ENCODE results near the gene ZNF732. TPM values are rescaled to one million over a fixed set of nuclear protein-coding genes. Genes with fewer than 3 reads are reported as not detected.
"Not testable (repeated sequence)": the region's sequence is repeated elsewhere in the genome, so short reads cannot be mapped to it uniquely, and the experiment has no call there.

Gene ZNF732
- polyA plus RNA-seq, 1 experiment, result not detected

DNA sequence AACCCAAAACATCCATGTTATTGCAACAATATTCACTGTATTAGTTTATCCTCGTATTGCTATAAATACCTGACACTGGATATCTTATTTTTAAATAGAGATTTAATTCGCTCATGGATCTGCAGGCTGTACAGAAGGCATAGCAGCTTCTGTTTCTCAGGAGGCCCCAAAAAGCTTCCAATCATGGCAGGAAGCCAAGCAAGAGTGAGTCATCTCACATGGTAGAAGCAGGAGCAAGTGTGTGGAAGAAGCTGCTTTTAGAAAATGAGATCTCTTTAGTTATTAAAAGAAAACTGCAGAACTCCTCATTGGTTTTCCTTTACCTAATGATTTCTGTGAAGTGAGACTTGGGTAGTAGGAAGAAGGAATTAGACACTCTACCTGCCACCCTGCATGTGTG lies 16.4 kb downstream of the ZNF732 start:
- Histone ChIP-seq H3K36me3 (ENCODE audit: control insufficient read depth, insufficient read depth, low read length) (no peaks in the 10 kb centered on the region), H3K27me3 (ENCODE audit: control insufficient read depth, insufficient read depth, low read length) (no peaks in the 10 kb centered on the region), H3K4me3 (ENCODE audit: low read depth, low read length) (no peak overlapping the region)
- ChIA-PET CTCF (no interaction called here), POLR2A (no interaction called here)
- DNase-seq (ENCODE audit: low read depth), result no peak
- TF ChIP-seq, protein P1, sequence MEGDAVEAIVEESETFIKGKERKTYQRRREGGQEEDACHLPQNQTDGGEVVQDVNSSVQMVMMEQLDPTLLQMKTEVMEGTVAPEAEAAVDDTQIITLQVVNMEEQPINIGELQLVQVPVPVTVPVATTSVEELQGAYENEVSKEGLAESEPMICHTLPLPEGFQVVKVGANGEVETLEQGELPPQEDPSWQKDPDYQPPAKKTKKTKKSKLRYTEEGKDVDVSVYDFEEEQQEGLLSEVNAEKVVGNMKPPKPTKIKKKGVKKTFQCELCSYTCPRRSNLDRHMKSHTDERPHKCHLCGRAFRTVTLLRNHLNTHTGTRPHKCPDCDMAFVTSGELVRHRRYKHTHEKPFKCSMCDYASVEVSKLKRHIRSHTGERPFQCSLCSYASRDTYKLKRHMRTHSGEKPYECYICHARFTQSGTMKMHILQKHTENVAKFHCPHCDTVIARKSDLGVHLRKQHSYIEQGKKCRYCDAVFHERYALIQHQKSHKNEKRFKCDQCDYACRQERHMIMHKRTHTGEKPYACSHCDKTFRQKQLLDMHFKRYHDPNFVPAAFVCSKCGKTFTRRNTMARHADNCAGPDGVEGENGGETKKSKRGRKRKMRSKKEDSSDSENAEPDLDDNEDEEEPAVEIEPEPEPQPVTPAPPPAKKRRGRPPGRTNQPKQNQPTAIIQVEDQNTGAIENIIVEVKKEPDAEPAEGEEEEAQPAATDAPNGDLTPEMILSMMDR (IDR thresholded peaks at IDR 0.05; ENCODE audit: insufficient read depth, low read depth, low read length), result no peak

DNA sequence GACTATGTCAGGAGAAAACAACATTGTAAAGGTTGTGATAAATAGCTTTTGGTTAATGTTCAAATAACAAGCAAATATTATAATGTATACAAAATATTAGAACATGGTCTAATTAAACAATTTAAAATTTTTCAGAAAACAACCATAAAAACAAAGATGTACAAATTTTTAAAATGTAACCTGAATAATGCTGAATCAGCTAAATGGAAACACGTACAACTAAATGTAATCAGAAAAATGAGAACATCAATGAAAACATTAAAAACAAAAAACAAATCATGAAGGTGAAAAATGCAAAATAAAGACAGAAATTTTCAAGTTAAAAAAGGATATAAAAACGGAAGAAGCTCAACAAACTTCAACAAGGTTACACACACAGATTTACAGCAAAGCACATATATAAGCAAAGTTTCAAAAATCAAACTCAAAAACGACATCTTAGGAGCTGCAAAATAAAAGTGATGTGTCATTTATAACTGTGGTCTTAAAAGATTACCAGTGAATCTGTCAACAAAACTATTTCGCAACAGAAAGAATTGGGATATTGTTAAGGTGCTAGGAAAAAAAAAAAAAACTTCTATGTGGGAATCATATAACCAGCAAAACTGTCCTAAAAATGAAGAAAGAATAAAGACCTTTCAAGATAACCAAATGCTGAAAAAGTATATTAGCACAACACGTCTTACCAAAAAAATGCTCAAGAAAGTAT lies 31.8 kb downstream of the ZNF732 start:
- DNase-seq (ENCODE audit: low read depth), result no peak
- POLR2A ChIA-PET, result no interaction called here
- TF ChIP-seq, protein P1 (IDR thresholded peaks at IDR 0.05; ENCODE audit: insufficient read depth, low read depth, low read length), result no peak
- Histone ChIP-seq H3K36me3 (ENCODE audit: control insufficient read depth, insufficient read depth, low read length) (no peaks in the 10 kb centered on the region), H3K27me3 (ENCODE audit: control insufficient read depth, insufficient read depth, low read length) (no peaks in the 10 kb centered on the region), H3K4me3 (ENCODE audit: low read depth, low read length) (no peak overlapping the region)
- CTCF ChIA-PET, result no interaction called here

DNA sequence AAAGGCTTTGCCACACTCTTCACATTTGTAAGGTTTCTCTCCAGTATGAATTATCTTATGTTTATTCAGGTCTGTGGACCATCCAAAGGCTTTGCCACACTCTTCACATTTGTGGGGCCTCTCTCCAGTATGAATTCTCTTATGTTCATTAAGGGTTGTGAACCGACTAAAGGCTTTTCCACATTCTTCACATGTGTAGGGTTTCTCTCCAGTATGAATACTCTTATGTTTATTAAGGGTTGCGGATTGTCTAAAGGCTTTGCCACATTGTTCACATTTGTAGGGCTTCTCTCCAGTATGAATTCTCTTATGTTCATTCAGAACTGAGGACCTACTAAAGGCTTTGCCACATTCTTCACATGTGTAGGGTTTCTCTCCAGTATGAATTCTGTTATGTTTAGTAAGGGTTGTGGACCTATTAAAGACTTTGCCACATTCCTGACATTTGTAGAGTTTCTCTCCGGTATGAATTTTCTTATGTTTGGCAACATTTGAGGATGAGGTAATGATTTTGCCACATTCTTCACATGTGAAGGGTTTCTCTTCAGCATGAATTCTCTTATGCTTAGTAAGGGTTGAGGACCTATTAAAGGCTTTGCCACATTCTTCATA lies 33.7 kb downstream of the ZNF732 start:
- H3K27me3 ChIP-seq (ENCODE audit: control insufficient read depth, insufficient read depth, low read length), result no peaks in the 10 kb centered on the region
- TF ChIP-seq, protein P1 (IDR thresholded peaks at IDR 0.05; ENCODE audit: insufficient read depth, low read depth, low read length), result no peak
- no peaks in the 10 kb centered on the region for H3K36me3 ChIP-seq (ENCODE audit: control insufficient read depth, insufficient read depth, low read length)
- ChIA-PET CTCF (no interaction called here), POLR2A (no interaction called here)
- no peak for DNase-seq (ENCODE audit: low read depth)
- no peak overlapping the region for H3K4me3 ChIP-seq (ENCODE audit: low read depth, low read length)

DNA sequence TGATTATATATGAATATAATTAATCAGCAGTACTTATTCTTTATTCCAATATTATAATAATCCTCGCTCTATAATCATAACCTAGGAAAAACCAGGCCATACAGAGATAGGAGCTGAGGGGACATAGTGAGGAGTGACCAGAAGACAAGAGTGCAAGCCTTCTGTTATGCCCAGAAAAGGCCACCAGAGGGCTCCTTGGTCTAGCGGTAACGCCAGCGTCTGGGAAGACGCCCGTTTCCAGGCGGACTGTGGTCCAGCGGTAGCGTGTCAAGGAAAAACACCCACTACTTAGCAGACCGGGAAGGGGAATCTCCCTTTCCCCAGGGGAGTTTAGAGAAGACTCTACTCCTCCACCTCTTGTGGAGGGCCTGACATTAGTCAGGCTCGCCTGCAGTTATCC lies 46.0 kb downstream of the ZNF732 start:
- H3K4me3 ChIP-seq (ENCODE audit: low read depth, low read length), result not testable (repeated sequence)

DNA sequence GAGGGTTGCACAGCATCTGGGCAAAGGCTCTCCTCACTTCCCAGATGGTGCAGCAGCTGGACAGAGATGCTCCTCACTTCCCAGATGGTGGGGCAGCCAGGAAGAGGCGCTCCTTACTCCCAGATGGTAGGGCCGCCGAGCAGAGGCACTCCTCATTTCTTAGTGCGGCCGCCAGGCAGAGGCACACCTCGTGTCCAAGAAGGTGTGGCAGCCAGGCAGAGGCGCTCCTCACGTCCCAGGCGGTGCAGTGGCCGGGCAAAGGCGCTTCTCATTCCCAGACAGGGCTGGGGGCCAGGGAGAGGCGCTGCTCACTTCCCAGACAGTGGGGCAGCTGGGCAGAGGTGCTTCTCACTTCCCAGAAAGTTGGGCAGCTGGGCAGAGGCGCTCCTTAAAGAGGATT lies 48.8 kb downstream of the ZNF732 start:
- H3K36me3 ChIP-seq (ENCODE audit: control insufficient read depth, insufficient read depth, low read length), result no peaks in the 10 kb centered on the region
- H3K27me3 ChIP-seq (ENCODE audit: control insufficient read depth, insufficient read depth, low read length), result no peaks in the 10 kb centered on the region
- H3K4me3 ChIP-seq (ENCODE audit: low read depth, low read length), result no peak overlapping the region
- no peak for DNase-seq (ENCODE audit: low read depth)
- ChIA-PET POLR2A (no interaction called here), CTCF (no interaction called here)
- TF ChIP-seq, protein P1 (IDR thresholded peaks at IDR 0.05; ENCODE audit: insufficient read depth, low read depth, low read length), result no peak

More for the DNA sequence above, 46.0 kb downstream of the ZNF732 start:
- POLR2A ChIA-PET; H3K27me3 ChIP-seq (ENCODE audit: control insufficient read depth, insufficient read depth, low read length); CTCF ChIA-PET; H3K36me3 ChIP-seq (ENCODE audit: control insufficient read depth, insufficient read depth, low read length); DNase-seq (ENCODE audit: low read depth): not testable (repeated sequence)
